ENCODE results near the gene SNRNP40.
"Not testable (repeated sequence)": the region's sequence is repeated elsewhere in the genome, so short reads cannot be mapped to it uniquely, and the experiment has no call there.

The SNRNP40 gene

DNA sequence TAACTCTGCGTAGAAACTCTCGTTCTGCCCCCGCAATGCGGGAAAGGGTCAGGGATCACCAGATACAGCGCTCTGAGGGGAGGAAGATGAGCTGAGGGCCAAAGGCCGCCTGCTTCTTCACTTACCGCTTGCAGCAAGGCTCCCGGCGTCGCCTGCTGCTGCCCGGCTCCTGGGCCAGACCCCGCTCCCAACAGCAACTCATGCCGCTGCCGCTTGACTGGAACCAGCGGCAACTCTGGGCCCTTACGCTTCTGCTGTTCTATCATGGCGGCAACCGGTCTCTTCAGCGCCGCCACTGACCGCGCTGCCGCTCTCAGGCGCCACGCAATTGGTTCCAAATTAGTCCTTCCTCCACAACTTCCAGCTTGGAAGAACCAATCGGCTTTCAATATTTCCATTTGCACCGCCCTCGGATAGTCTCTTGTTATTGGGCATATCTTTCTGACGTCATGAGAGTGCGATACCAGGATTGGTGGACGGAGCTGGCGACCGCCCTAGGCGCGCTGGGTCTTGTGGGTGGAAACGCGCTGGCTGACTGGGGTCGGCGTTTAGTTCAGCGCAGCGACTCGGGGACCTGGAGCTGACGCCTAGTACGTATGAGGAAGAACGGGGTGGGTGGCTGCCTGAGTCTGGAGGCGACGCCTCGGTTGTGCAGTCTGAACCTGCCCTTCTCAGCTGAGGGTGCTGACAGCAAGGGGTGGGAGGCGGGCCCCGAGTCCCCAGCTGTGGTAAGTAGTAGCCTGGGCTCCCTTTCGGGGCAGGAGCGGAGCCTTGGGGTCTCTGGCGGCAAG, at the start of gene SNRNP40, which contains the start of gene ZCCHC17:
TSS of gene SNRNP40 (minus strand) at position 303 of the 791 bp plus-strand sequence. CDS start at position 266, 37 bp downstream.
TSS of gene ZCCHC17 (plus strand) at position 547 of the 791 bp plus-strand sequence. CDS start 13,067 bp downstream, outside the sequence.
- DNase-seq = peak; percentile 98

DNA sequence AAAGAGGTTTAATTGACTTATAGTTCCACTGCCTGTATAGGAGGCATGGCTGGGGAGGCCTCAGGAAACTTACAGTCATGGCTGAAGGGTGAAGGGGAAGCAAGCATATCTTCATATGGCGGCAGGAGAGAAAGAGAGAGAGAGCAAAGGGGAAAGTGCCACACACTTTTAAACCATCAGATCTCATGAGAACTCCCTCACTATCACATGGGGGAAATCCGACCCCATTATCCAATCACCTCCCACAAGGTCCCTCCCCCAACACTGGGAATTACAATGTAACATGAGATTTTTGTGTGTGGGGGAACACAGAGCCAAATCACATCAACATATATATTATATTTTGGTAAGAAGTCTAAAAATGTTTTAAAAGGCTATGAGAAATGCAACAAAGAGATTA, 49.0 kb upstream of the SNRNP40 start:
- no peak for DNase-seq

DNA sequence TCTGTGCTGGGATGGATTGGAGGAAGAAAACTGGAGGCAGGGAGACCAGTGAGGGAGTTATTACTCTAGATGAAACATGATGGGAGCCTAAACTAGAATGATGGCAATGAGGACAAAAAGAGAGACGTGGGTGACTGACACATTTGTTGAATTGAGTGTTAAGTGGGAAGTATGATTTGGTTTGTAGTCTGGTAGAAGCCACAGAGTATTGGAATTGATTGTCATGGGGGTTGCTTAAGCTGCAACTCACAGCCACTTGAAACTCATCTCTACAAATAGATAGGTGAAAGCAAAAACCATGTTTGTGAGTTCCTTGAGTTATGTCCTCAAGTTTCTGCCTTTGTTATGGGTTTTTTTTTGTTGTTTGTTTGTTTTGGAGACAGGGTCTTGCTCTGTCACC, 47.9 kb upstream of the SNRNP40 start:
- no peak for DNase-seq

DNA sequence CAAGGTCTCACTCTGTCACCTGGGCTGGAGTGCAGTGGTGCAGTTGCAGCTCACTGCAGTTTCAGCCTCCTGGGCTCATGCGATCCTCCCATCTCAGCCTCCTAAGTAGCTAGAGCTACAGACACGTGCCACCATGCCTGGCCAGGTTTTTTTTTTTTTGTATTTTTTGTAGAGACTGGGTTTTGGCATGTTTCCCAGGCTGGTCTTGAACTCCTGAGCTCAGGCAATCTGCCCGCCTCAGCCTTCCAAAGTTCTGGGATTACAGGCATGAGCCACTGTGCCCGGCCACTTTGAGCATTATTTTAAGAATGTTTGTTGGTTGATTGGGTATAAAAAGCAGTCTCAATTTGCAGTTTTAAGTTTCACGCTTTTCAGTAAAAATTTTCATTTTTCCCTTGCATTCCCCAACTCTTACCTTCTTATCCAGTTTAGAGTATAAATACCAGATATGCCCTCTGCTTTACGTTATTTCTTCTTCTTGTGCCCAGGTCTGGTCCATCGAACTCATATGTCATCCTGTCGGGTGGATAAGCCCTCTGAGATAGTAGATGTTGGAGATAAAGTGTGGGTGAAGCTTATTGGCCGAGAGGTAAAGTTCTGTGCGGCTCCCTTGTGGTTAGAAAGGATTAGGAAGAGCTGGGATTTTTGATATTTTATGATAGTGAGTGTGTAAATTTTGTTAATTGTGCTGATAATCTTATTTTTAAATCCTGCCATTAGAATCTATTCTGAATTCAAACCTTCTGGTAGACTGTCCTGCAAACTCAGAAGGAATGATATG, 40.3 kb upstream of the SNRNP40 start:
- DNase-seq = no peak

DNA sequence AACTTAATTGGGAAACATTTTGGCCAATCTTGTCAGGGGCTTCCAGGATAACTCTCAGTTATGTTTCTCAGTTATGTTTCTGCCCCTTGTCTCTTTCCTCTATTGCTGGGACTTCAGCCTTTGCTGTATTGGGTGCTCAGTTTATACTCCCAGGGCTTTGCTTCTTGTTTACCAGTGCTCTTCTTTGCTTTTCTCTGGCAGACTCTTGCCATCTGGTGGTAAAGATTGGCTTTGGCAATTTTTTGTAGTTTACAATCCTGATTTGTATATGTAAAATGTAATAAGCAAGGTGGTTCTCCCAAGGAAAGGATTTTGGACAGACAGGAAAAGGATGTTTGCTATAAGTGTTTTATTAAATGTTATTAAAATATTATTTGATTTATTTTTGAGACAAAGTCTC, 38.4 kb upstream of the SNRNP40 start:
- DNase-seq = peak; percentile 62

DNA sequence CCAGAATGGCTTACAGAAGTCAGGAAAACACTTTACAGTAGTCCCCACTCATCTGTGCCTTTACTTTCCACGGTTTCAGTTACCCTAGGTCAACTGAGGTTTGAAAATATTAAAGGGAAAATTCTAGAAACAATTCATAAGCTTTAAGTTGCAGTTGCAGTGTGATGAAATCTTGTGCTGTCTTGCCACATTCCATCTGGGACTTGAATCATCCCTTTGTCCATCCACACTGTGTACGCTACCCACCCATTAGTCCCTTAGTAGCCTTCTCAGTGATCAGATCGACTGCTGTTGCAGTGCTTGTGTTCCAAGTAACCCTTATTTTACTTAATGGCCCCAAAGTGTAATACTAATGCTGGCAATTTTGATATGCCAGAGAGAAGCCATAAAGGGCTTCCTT, 30.8 kb upstream of the SNRNP40 start:
- DNase-seq = no peak

DNA sequence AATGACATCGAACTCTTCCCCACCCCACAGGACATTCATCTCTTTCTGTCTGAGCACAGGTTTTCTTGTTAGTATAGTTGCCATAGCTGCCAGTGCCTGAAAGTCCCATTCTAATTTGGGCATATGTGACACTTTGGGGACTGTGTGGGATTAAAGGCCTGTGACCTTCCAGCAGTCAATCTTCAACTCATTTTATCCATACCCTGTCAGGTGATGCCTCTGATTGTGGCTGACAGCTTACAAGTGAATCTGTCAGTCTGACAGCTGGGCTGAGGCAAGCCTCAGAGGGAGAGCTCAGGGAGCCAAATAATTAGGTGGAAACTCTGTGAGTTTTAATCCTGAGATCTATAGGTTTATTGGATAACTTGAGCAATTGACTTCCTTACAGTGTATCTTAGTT, 29.9 kb upstream of the SNRNP40 start:
- DNase-seq = no peak

DNA sequence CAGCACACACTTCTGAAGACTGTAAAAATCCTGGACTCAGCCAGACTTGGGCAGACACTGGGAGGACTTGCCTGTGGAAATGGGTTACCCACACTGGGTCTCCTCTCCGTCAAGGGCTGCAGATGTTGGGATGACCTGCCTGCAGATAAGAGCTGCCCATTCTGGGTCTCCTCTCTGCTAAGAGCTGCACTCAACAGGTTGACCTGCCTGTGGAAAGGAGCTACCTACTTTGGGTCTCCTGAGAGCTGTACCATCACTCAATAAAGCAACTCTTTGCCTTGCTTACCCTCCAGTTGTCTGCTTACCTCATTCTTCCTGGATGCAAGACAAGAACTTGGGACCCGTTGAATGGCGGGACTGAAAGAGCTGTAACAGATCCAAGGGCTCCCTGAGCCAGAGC, 28.4 kb upstream of the SNRNP40 start:
- DNase-seq = no peak

DNA sequence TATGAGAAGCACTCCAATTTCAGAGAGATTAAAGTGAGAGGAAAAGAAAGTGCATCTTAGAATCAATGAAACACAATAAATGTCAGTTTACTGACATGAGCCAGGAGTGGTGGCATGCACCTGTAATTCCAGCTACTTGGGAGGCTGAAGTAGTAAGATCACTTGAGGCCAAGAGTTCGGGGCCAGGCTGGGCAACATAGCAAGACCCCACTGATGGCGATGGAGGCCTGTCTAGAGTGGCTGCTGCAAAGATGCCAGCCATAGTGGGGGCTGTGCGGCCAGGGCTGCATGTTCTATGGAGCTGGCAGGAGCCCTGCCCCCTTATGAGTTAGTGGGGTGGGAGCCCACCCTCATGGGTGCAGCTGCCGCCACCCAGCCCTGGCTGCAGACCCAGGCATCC, 27.5 kb upstream of the SNRNP40 start:
- DNase-seq = no peak

DNA sequence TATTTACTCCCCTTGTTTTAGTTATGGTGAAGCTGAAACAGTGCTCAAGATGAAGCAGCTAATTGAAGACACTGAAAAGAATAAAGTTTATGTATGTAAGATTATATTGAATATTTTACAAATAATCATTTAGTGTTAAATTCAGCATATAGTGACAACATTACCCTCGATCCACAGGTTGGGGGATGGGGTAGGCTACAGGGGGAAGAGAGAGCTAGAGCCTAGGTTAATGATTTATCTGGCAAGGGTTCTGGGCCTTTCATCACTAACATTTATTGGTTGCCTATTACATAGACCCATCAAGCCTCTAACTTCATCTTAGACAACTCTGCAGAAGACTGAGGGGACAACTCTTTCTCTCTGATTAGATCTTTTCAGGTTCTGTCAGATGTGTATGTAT, 21.6 kb upstream of the SNRNP40 start:
- DNase-seq = no peak

DNA sequence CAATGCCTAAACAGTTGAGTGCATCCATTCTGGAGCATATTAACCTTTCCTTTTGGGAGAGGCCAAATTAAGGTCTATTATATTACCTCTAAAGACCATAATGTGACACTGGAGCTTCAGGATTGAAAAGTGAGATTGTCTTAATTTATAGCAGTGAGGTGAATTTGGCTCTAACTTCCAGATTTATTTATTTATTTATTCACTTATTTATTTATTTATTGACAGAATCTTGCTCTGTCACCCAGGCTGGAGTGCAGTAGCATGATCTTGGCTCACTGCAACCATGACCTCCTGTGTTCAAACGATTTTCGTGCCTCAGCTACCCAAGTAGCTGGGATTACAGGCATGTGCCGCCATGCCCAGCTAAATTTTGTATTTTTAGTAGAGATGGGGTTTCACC, 19.3 kb upstream of the SNRNP40 start:
- DNase-seq = no peak

DNA sequence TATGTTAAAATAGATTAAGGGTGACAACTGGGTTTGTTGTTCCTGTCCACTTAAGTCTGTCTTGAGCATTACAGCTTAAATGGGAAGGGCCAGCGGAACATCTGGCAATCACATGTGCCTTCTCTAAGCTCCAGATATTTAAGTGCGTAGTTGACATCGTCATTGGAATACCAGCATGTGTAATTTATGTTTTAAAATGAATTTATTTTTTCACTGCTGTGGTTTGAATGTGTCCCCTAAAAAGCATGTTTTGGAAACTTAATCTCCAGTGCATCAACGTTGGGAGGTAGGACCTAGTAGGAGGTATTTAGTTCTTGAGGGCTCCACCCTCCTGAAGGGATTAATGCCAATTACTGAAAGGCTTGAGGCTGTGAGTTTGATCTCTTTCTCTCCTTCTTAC, 13.6 kb upstream of the SNRNP40 start:
- no peak for DNase-seq

DNA sequence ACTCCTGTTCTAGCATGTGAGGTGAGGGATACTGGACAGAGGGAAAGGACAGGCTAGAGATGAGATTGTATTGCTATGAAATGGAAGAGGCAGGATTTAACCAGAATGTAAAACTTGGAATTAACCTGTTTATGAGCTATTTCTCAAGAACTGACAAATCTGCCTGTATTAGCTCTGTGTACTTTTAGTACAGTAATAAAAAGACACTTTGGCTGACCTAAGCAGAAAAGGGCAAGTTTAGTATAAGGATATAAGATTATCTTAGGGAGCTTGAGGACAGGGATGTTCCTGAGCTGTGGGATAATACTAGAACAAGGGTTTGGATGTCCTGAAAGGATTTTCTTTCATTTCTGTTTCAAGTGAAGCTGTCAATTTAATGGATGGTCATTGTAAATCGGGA, 11.4 kb upstream of the SNRNP40 start:
- no peak for DNase-seq

DNA sequence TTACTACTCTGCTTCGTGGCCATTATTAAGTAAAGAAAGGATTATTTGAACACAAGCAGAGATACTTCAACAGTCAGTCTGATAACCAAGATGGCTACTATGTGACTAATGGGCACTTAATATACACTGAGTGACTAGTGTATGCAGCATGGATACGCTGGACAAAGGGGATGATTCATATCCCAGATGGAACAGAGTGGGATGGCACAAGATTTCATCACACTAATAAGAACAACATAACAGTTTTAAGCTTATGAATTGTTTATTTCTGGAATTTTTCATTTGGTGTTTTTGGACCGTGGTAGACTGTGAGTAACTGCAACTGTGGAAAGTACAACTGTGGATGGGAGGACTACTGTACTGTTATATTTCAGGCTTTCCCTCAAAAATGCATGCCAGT, 9.7 kb upstream of the SNRNP40 start:
- DNase-seq = no peak

DNA sequence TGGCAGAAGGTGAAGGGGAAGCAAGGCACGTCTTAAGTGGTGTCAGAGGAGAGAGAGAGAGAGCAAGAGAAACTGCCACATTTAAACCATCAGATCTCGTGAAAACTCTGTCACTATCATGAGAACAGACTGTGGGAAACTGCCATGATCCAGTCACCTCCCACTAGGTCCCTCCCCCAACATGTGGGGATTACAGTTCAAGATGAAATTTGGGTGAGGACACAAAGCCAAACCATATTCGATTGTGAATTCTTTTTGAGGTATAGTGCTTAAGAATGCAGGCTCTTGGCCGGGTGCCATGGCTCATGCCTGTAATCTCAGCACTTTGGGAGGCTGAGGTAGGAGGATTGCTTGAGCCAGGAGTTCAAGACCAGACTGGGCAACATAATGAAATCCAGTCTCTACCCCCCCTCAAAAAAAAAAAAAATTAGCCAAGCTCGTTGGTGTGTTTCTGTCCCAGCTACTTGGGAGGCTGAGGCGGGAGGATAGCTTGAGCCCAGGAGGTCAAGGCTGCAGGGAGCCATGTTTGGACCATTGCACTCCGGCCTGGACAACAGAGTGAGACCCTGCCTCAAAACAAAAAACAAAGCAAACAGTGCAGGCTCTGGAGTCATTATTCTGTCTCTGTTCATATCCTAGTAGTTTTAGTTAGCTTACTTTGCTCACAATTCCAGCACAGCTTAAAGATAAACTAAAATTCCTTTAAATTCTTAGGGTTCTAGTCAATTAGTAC, 6.3 kb upstream of the SNRNP40 start:
- no peak for DNase-seq

DNA sequence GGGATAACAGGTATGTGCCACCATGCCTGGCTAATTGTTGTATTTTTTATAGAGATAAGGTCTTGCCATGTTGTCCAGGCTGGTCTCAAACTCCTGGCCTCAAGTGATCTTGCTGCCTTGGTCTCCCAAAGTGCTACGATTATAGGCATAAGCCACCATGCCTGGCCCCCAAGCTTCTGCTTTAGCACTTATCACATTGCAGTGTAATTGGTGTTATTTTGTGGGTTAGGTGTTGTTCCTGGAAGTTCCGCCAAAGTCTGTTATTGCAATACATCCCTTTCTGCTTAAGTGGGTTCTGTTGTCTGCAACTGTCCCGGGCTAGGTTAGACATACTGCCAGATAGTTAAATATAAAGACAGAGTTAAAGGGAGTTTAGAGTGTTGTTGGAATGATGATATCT, 3.6 kb upstream of the SNRNP40 start:
- no peak for DNase-seq

DNA sequence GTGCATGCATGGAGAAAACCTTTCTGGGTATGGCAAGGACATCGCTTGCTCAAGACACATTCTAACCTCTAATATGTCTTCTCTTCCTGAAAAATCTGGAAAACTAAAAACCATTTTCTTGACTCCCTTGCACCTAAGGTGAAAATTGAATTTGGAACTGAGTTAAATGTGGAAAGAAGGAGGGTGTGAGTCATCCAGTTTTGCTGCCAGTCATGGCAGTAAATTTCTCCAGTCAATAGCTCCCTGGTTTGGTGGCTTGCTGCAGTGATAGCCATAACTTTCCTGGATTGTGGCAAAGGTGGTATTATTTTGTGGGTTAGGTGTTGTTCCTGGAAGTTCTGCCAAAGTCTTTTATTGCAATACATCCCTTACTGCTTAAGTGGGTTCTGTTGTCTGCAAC, 2.8 kb upstream of the SNRNP40 start:
- DNase-seq = no peak

DNA sequence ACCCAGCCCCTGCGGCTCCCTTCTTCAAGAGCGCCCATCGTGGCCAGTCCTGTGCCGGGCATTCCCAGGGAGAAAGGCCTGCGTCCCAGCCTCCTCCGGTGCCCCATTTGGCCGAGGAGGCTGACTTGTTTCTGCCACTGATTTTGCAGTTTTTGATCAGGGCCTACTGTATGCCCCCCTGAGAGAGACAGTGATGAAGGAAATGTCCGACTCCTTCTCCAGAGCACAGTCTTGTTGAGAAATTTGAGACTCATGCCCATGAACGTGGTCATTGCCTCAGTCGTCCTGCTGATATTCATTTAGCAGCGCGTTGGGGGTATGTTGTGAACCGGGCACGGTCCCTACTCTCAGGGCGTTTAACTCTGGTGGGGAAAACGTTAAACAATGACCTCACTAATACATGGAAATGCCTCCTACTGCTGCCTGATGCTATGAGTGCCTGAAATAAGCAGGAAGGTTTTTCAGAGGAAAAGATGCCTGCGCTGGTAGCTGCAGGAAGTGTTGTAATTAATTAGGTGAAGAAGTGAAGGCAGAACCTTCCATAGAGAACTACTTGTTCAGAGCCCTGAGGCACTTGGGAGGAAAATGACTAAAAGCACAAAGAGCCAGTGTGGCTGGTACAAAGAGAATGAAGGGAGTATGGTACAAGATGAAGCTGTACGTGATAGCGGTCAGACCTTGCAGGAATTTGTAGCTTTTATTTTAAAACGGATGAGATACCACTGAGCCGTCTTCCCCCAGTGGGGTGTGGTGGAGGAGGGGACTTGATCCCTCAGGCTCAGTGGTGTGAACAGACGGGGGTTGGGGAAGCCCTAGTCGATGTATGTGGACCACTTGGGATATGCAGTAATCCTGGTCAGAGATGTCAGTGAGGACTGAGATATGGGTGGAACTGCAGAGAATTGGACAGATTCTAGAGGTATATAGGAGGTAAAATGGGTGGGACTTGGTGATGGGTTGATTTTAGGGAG, 974 bp upstream of the SNRNP40 start:
- DNase-seq = no peak

DNA sequence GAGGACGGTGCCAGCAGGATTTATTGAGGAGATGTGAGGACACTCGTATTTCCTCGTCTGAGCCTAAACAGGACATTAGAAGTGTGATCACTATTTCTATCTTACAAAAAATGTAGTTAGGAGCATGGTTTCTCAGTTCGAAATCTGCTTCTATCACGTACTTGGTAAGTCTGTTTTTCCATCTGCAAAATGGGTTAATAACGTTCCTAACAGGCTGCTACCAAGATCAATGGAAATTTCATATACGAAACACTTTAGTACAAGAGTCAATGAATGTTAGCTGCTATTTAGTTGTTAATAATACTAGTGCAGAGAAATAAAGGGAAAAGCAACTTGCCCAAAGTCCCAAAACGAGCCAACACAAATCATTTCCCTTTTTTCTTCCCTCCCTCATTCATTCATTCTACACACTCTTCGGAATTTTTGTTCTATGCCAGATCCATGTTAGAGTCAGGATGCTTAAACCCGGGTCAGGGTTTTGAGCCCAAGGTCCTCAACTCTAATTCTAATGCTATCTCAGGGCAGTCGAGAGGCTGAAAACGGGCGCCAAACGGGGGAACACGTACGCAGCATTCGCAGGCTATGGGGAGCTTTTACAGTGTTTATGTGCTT, 608 bp downstream of the SNRNP40 start:
- no peak for DNase-seq

DNA sequence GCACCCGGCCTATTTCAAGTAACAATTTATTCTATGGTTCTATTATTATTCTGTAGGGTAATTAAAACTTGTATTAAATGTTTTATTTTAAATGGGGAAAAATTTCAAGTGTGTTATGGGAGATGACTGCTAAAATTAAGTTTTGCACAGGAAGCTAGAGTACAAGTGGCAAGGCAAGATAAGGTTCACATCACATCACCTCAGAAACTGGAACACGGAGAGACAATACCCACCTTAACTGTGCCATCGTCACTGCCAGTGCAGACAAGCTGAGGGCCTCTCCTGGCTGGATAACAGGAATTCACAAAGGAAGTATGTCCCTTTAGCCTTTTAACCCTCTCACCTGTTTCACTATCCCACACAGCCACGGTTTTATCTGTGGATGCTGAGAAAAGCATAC, 7.6 kb downstream of the SNRNP40 start:
- DNase-seq = no peak

DNA sequence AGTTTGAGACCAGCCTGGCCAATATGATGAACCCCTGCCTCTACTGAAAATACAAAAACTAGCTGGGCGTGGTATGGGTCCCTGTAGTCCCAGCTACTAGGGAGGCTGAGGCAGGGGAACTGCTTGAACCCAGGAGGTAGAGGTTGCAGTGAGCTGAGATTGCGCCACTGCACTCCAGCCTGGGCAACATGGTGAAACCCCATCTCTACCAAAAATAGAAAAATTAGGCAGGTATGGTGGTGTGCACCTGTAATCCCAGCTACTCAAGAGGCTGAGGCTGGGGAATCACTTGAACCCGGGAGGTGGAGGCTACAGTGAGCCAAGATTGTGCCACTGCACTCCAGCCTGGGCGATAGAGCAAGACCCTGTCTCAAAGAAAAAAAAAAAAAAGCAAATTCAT, 8.8 kb downstream of the SNRNP40 start:
- not testable (repeated sequence) for DNase-seq

DNA sequence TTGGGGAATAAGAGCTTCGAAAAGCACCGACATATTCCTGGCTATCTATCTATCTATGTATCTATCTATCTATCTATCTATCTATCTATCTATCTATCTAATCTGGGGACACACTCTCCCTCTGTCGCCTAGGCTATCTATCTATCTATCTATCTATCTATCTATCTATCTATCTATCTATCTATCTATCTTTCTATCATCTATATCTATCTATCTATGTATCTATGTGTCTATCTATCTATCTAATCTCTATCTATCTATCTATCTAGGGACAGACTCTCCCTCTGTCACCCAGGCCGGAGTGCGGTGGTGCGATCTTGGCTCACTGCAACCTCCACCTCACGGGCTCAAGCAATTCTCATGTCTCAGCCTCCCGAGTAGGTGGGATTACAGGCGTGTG, 14.2 kb downstream of the SNRNP40 start:
- DNase-seq = not testable (repeated sequence)
